HFF-Myc (cell line): ENCODE results near the gene TDRD9.
"Not testable (repeated sequence)": the region's sequence is repeated elsewhere in the genome, so short reads cannot be mapped to it uniquely, and the experiment has no call there.

Source experiments
- DNase-seq: peaks from one replicate; pipeline ENCODE4 v3.0.0-alpha.2; 2011; ENCODE audit warnings: low read depth; ENCODE audit errors: extremely low read depth
- H3K4me3 ChIP-seq: replicated peaks from 2 replicates; pipeline ENCODE4 v1.5.1; 2011; ENCODE audit warnings: low read depth, mild to moderate bottlenecking, control low read depth, low read length
- TF ChIP-seq, protein P1 (sequence below): IDR thresholded peaks from 2 replicates; pipeline ENCODE4 v1.5.1; 2012; ENCODE audit warnings: mild to moderate bottlenecking, low read depth, low read length, control low read depth; ENCODE audit errors: missing control alignments

The TDRD9 gene

GRCh38 chr14:103961928-103962578 lies 33.8 kb downstream of the TDRD9 start:
- no peak for DNase-seq
- H3K4me3 ChIP-seq: no peak overlapping the region
- TF ChIP-seq, protein P1, sequence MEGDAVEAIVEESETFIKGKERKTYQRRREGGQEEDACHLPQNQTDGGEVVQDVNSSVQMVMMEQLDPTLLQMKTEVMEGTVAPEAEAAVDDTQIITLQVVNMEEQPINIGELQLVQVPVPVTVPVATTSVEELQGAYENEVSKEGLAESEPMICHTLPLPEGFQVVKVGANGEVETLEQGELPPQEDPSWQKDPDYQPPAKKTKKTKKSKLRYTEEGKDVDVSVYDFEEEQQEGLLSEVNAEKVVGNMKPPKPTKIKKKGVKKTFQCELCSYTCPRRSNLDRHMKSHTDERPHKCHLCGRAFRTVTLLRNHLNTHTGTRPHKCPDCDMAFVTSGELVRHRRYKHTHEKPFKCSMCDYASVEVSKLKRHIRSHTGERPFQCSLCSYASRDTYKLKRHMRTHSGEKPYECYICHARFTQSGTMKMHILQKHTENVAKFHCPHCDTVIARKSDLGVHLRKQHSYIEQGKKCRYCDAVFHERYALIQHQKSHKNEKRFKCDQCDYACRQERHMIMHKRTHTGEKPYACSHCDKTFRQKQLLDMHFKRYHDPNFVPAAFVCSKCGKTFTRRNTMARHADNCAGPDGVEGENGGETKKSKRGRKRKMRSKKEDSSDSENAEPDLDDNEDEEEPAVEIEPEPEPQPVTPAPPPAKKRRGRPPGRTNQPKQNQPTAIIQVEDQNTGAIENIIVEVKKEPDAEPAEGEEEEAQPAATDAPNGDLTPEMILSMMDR: no peak

- H3K4me3 ChIP-seq: no peak overlapping the region
- TF ChIP-seq, protein P1: no peak
- DNase-seq: no peak
These were observed 38.4 kb downstream of the TDRD9 start for GRCh38 chr14:103966631-103967030.

DNA sequence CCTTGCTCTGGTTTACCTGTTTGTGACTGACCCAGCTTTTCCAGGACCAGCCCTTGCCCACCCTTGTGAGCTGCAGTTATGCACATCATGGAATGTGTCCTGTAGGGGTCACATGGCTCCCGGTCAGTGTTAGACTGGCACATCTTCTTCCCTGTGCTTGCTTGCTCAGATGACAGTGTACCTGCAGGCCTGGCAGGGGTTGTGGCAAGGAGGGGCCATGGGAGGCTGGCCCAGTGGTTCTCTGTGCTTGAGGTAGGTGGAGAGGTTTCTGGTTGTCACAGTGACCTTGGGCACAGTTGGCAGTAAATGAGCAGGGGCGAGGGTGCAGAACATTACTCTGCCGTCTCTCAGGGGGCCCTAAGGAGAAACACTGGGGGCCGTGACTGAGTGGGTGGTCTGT lies 41.7 kb downstream of the TDRD9 start:
- TF ChIP-seq, protein P1: no peak
- H3K4me3 ChIP-seq: no peak overlapping the region
- no peak for DNase-seq

DNA sequence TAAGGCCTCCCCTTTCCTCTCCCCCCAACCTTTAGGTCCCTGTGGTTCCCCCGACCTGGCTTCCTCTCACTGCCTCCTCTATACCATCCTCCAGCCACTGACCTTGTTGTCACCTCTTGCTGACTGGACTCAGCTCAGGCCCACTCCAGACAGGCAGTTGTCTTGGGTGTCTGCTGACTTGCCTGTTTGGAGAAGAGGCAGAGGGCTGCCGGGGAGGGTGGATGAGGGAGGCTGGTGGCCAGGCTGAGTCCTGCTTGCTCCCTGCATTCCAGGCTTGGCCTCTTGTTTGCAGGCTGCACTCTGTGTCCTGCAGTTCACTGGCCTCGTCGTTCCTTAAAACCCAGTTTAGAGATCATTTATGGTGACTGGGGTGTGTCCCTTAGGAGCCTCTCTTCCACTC lies 45.1 kb downstream of the TDRD9 start:
- H3K4me3 ChIP-seq: no peak overlapping the region
- no peak for DNase-seq
- TF ChIP-seq, protein P1: no peak

GRCh38 chr14:103974575-103974974 lies 46.3 kb downstream of the TDRD9 start:
- no peak overlapping the region for H3K4me3 ChIP-seq
- no peak for DNase-seq
- TF ChIP-seq, protein P1: no peak

DNA sequence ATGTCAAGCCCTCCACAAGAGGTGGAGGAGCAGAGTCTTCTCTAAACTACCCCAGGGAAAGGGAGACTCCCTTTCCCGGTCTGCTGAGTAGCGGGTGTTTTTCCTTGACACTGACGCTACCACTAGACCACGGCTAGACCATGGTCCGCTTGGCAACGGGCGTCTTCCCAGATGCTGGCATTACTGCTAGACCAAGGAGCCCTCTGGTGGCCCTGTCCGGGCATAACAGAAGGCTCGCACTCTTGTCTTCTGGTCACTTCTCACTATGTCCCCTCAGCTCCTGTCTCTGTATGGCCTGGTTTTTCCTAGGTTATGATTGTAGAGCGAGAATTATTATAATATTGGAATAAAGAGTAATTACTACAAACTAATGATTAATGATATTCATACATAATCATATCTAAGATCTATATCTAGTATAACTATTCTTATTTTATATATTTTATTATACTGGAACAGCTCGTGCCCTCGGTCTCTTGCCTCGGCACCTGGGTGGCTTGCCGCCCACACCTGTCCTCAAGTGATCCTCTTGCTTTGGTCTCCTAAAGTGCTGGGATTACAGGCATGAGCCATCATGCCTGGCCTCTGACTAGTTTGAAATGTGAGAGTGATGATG lies 52.5 kb downstream of the TDRD9 start:
- TF ChIP-seq, protein P1: peak; percentile 47
- not testable (repeated sequence) for DNase-seq, H3K4me3 ChIP-seq

DNA sequence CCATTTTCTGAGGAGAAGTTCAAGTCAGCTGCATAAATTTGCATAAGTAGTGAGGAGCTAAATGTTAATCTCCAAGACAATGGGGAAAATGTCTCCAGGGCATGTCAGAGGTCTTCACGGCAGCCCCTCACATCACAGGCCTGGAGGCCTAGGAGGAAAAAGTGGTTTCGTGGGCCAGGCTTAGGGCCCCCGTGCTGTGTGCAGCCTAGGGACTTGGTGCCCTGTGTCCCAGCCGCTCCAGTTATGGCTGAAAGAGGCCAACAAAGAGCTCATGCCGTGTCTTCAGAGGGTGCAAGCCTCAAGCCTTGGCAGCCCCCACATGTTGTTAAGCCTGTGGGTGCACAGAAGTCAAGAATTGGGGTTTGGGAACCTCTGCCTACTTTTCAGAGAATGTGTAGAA lies 55.9 kb downstream of the TDRD9 start:
- TF ChIP-seq, protein P1: no peak
- no peak for DNase-seq
- H3K4me3 ChIP-seq: no peak overlapping the region
